ENCODE results near the gene DLX4.

DLX4 gene

DNA sequence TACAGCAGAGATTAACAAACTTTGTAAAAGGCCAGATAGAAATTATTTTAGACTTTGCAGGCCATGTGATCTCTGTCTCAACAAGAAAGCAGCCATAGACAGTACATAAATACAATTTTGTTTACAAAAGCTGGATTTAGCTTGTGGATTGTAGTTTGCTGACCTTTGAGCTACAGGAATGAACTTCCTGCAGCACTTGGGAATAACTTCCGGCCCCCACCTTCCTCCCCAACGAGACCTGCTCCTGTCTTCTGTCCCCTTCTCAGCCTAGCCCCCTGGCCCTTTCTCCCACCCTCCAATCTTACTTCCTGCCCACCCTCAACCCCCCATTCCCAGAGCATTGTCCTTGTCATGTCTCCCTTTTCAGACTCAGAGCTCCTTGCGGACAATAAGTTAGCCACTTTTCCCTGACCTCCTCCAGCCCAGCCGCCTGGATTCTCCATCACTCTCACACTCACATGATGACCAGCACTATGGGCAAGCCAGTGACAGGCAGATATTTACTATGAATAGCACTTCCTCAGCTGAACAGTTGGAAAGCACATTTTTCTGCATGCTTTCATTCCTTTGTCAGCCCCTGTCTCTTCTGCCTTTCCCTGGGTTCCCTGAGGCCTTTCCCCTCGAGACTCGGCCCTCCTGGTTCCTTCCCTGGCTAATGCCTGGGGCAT lies 53.6 kb downstream of the DLX4 start:
- TF ChIP-seq, protein P1, sequence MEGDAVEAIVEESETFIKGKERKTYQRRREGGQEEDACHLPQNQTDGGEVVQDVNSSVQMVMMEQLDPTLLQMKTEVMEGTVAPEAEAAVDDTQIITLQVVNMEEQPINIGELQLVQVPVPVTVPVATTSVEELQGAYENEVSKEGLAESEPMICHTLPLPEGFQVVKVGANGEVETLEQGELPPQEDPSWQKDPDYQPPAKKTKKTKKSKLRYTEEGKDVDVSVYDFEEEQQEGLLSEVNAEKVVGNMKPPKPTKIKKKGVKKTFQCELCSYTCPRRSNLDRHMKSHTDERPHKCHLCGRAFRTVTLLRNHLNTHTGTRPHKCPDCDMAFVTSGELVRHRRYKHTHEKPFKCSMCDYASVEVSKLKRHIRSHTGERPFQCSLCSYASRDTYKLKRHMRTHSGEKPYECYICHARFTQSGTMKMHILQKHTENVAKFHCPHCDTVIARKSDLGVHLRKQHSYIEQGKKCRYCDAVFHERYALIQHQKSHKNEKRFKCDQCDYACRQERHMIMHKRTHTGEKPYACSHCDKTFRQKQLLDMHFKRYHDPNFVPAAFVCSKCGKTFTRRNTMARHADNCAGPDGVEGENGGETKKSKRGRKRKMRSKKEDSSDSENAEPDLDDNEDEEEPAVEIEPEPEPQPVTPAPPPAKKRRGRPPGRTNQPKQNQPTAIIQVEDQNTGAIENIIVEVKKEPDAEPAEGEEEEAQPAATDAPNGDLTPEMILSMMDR (IDR thresholded peaks at IDR 0.05; ENCODE audit: insufficient read depth, missing control alignments): no peak
- no peak for FAIRE-seq
- no peak for DNase-seq (ENCODE audit: insufficient read length, low spot score)

DNA sequence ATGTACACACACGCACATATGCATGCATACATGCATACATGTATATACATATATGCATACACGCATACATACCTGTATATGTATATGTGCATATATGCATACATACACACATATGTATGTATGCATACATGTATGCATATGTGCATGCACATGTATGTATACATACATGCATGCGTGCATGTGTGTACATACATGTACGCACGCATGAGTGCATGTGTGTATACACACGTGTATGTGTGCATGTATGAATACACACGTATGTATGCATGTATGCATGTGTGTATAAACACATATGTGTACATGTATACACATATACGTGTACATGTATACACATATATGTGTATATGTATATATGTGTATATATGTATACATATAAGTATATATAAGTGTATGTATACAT lies 54.5 kb downstream of the DLX4 start:
- FAIRE-seq (no peak), DNase-seq (ENCODE audit: insufficient read length, low spot score) (no peak)
- TF ChIP-seq, protein P1 (IDR thresholded peaks at IDR 0.05; ENCODE audit: insufficient read depth, missing control alignments): no peak
